ENCODE data around the gene XXYLT1.

GRCh38 chr3:195162816-195163215 is 108.1 kb downstream of the XXYLT1 start:
- no peak for TF ChIP-seq CTCF (IDR thresholded peaks at IDR 0.05)
- no peak for TF ChIP-seq POLR2A (IDR thresholded peaks at IDR 0.05)
